Naive thymus-derived CD8-positive, alpha-beta T cell (primary cell): ENCODE data around the gene CGRRF1. TPM values are rescaled to one million over a fixed set of nuclear protein-coding genes. Genes with fewer than 3 reads are reported as not detected.

ENCODE experiments used
- polyA plus RNA-seq, 3 donors: library from polyadenylated mRNA; unstranded; fragments of 300-500 nt; fragmentation: Illumina TruSeq; gene quantifications; one replicate each; pipeline ENCODE4 v1.2.3, GENCODE V29; 2021
- total RNA-seq, 8 experiments: library from RNA in 2 of 8; stranded (reverse) in 2 of 8; gene quantifications; one replicate each; pipeline ENCODE4 v1.2.3 and lab custom pipeline; 2021 to 2026

CGRRF1 gene
- total and polyA plus RNA-seq, 5 experiments from 2014 or later: 19.4 to 29.2 (median 24.3) TPM

Other genes with a start within 250 kb of the CGRRF1 start
- gene CDKN3, start 112.9 kb upstream of the CGRRF1 start, total RNA-seq: 1 to 10 TPM; 1.1 to 3.2 TPM
- 1 to 10 TPM; 1.9 to 2.7 (median 2.2) TPM for gene CDKN3, start 112.9 kb upstream of the CGRRF1 start, polyA plus RNA-seq
- gene CNIH1, start 68.5 kb upstream of the CGRRF1 start, total RNA-seq: 10 to 100 TPM; 50.4 to 51.1 TPM
- 10 to 100 TPM; 79.3 to 97.7 (median 87.3) TPM for gene CNIH1, start 68.5 kb upstream of the CGRRF1 start, polyA plus RNA-seq
- gene GMFB, start 20.9 kb upstream of the CGRRF1 start, total RNA-seq: 10 to 100 TPM; 34.4 to 38.3 TPM
- 10 to 100 TPM in 2 of 3 donors, 1 to 10 TPM in 1; 9.2 to 13.9 (median 11.0) TPM for gene GMFB, start 20.9 kb upstream of the CGRRF1 start, polyA plus RNA-seq
- under 1 TPM; 0.85 to 0.99 TPM for gene SAMD4A, start 57.2 kb downstream of the CGRRF1 start, total RNA-seq
- not detected for gene SAMD4A, start 57.2 kb downstream of the CGRRF1 start, polyA plus RNA-seq